Parathyroid adenoma (tissue), 2 donors: Measurements from ENCODE around the gene STK31.
"Not testable (repeated sequence)": the region's sequence is repeated elsewhere in the genome, so short reads cannot be mapped to it uniquely, and the experiment has no call there.

ENCODE experiments used
- H2AFZ ChIP-seq: fragments of 300-600 bp; sonication (generic); one replicate; pipeline ENCODE4 v1.7.0; 2017; ENCODE audit warnings: antibody characterized with exemption, mild to moderate bottlenecking
- H3K27ac ChIP-seq: fragments of 300-600 bp; sonication (generic); one replicate; pipeline ENCODE4 v1.7.0; 2017
- H3K27me3 ChIP-seq: fragments of 300-600 bp; sonication (generic); one replicate; pipeline ENCODE4 v1.7.0; 2017; ENCODE audit warnings: low read length; ENCODE audit not compliant: control insufficient read depth, insufficient read depth
- H3K36me3 ChIP-seq: fragments of 300-600 bp; sonication (generic); one replicate; pipeline ENCODE4 v1.7.0; 2017; ENCODE audit warnings: low read length; ENCODE audit not compliant: control insufficient read depth, insufficient read depth
- H3K4me1 ChIP-seq: fragments of 300-600 bp; sonication (generic); one replicate; pipeline ENCODE4 v1.7.0; 2017; ENCODE audit warnings: control low read depth
- H3K4me2 ChIP-seq: fragments of 300-600 bp; sonication (generic); one replicate; pipeline ENCODE4 v1.7.0; 2017; ENCODE audit warnings: low read length
- H3K4me3 ChIP-seq: fragments of 300-600 bp; sonication (generic); one replicate; pipeline ENCODE4 v1.7.0; 2017; ENCODE audit warnings: low read depth, low read length
- H3K79me2 ChIP-seq: fragments of 300-600 bp; sonication (generic); one replicate; pipeline ENCODE4 v1.7.0; 2017; ENCODE audit warnings: control low read depth
- H3K9ac ChIP-seq: fragments of 300-600 bp; sonication (generic); one replicate; pipeline ENCODE4 v1.7.0; 2017; ENCODE audit warnings: mild to moderate bottlenecking
- H3K9me3 ChIP-seq: fragments of 300-600 bp; sonication (generic); one replicate; pipeline ENCODE4 v1.7.0; 2017; ENCODE audit warnings: low read length; ENCODE audit not compliant: control insufficient read depth
- CTCF ChIP-seq: fragments of 300-600 bp; sonication (generic); IDR thresholded peaks from one replicate; pipeline ENCODE4 v1.7.0; 2017; ENCODE audit warnings: antibody characterized with exemption, mild to moderate bottlenecking
- donor health status: primary hyperparathyroidism.

The STK31 gene

GRCh38 chr7:23768022-23768421, 58.0 kb downstream of the STK31 start:
- Histone ChIP-seq H3K79me2 (no peaks in the 10 kb centered on the region), H3K9ac (no peak overlapping the region), H3K4me3 (no peak overlapping the region), H2AFZ (no peak overlapping the region), H3K9me3 (no peaks in the 10 kb centered on the region), H3K27me3 (no peaks in the 10 kb centered on the region), H3K4me2 (no peak overlapping the region), H3K36me3 (no peaks in the 10 kb centered on the region), H3K4me1 (no peaks in the 10 kb centered on the region), H3K27ac (no peak overlapping the region)
- no peak for TF ChIP-seq CTCF

DNA sequence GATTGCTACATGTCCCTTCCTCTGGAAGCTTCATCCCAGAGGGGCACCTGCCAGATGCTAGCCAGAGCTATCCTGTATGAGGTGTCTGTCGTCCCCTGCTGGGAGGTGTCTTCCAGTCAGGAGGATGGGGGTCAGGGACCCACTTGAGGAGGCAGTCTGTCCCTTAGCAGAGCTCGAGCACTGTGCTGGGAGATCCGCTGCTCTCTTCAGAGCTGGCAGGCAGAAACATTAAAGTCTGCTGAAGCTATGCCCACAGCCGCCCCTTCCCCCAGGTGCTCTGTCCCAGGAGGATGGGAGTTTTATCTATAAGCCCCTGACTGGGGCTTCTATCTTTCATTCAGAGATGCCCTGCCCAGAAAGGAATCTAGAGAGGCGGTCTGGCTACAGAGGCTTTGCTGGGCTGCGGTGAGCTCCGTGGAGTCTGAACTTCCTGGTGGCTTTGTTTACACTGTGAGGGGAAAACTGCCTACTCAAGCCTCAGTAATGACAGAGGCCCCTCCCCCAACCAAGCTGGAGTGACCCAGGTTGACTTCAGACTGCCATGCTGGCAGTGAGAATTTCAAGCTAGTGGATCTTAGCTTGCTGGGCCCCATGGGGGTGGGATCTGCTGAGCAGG, 69.3 kb downstream of the STK31 start:
- not testable (repeated sequence) for H3K4me2 ChIP-seq, H2AFZ ChIP-seq, H3K79me2 ChIP-seq, H3K27ac ChIP-seq, H3K4me1 ChIP-seq, H3K27me3 ChIP-seq, H3K9ac ChIP-seq, H3K4me3 ChIP-seq, H3K9me3 ChIP-seq, H3K36me3 ChIP-seq

GRCh38 chr7:23783115-23783514, 73.1 kb downstream of the STK31 start:
- TF ChIP-seq CTCF: no peak
- H3K4me1 ChIP-seq: no peaks in the 10 kb centered on the region
- H3K27me3 ChIP-seq: no peaks in the 10 kb centered on the region
- no peaks in the 10 kb centered on the region for H3K9me3 ChIP-seq
- no peak overlapping the region for H3K27ac ChIP-seq
- H3K9ac ChIP-seq: no peak overlapping the region
- no peaks in the 10 kb centered on the region for H3K36me3 ChIP-seq
- no peaks in the 10 kb centered on the region for H3K79me2 ChIP-seq
- H3K4me3 ChIP-seq: no peak overlapping the region
- no peak overlapping the region for H2AFZ ChIP-seq
- H3K4me2 ChIP-seq: no peak overlapping the region

- no peaks in the 10 kb centered on the region for H3K36me3 ChIP-seq
- H3K27me3 ChIP-seq: no peaks in the 10 kb centered on the region
- no peak overlapping the region for H3K4me2 ChIP-seq
- no peaks in the 10 kb centered on the region for H3K79me2 ChIP-seq
- H2AFZ ChIP-seq: no peak overlapping the region
- H3K4me3 ChIP-seq: no peak overlapping the region
- H3K9me3 ChIP-seq: no peaks in the 10 kb centered on the region
- H3K4me1 ChIP-seq: no peaks in the 10 kb centered on the region
- H3K9ac ChIP-seq: no peak overlapping the region
- H3K27ac ChIP-seq: no peak overlapping the region
- no peak for TF ChIP-seq CTCF
Observed at GRCh38 chr7:23787272-23787671, 77.3 kb downstream of the STK31 start.

DNA sequence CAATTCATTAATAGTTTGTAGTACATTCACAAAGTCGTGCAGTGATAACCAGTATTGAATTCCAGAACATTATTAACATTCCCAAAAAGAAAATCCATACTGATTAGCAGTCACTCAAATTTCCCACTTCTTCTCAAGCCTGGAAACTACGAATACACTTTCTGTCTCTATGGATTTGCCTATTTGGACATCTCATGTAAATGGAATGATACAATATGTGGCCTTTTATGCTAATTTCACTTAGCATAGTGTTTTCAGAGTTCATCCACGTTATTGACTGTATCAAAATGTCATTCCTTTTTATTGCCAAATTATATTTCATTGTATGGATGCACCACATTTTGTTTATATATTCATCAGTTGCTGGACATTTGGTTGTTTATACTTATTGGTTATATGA, 78.8 kb downstream of the STK31 start:
- Histone ChIP-seq H2AFZ (no peak overlapping the region), H3K4me1 (no peaks in the 10 kb centered on the region), H3K27ac (no peak overlapping the region), H3K9me3 (no peaks in the 10 kb centered on the region), H3K9ac (no peak overlapping the region), H3K36me3 (no peaks in the 10 kb centered on the region), H3K4me3 (no peak overlapping the region), H3K79me2 (no peaks in the 10 kb centered on the region), H3K4me2 (no peak overlapping the region), H3K27me3 (no peaks in the 10 kb centered on the region)
- no peak for TF ChIP-seq CTCF
